CD4-positive, alpha-beta T cell treated with Interleukin-17A for 1 hour (primary cell): Measurements from ENCODE around the gene PRR20E.
"Not testable (repeated sequence)": the region's sequence is repeated elsewhere in the genome, so short reads cannot be mapped to it uniquely, and the experiment has no call there.

Experiments
- DNase-seq: peaks from one replicate; pipeline ENCODE4 v3.0.0-alpha.2; 2020

PRR20E gene

DNA sequence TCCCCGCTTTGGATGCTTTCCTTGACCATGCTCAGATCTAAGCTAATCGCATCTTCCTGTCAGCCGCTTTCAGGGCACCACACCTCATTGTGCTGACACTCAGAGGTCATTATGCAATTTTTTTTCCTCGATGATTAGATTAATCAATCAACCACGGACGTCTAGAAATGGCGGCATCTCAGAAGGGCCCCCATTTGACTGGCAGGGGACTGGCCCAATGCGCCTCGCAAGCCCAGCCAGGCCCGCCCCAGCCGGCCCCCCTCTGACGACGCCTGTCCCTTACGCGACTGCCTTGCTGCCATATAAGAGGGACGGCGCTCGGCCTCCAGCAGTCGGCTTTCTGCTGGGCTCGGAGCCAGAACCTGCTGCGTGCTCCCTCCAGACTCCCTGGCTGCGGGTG, at the start of gene PRR20E:
TSS of gene PRR20E (plus strand) at position 301 of the 400 bp plus-strand sequence. CDS start 387 bp downstream, outside the sequence.
- DNase-seq = not testable (repeated sequence)

GRCh38 chr13:57123681-57124080, 43.3 kb upstream of the PRR20E start:
- DNase-seq = no peak

DNA sequence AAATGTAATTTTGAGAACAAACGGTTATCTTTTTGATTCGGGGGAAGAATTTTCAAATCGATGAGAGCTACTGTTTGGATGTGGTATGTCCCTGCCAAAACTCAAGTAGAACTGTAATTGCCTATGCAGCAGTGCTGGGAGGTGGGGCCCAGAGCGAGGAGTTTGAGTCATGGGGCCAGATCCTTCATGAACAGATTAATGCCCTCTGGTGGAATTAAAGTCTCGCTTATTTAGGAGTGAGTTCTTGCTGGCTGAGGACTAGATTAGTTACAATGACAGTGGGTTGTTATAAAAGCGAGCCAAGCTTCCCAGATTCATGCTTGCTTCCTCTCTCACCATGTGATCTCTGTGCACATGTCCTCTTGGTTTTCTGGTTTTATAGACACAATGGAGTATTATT, 38.1 kb upstream of the PRR20E start:
- no peak for DNase-seq

DNA sequence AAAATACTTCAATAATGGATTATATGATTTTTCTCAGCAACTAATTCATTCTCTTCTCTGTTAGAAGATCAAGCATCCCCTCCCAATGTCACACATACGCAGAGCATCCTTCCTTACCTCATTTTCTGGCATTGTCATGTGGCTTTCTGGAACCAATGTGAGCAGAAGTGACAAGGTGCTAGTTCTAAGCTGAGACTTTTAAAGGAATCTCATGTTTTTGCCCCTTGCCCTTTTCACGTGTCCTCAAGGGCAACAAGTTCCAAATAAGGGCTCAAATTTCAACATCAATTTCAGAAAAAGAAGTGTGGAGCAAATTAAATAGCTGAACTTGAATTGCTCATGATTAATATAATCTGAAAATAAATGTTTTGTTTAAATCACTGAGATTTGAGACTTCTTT, 30.9 kb upstream of the PRR20E start:
- no peak for DNase-seq

DNA sequence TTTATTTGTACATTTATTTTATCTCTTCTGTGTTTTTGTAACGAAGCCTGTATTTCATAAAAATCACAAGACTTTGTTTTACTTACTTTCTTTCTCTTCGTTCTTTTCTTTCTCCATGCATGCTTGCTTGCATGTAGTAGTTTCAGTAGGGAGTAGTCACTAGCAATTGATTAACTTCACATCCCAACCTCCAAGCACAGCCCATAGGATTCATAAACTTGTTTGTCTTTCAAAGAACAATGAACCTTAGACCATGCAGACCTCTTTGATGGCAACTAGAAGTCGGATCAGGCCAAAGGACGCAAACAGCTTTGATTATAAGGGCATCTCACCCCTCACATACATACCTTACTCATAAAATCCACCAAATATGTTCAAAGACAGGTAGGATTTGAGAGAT, 29.4 kb upstream of the PRR20E start:
- no peak for DNase-seq

DNA sequence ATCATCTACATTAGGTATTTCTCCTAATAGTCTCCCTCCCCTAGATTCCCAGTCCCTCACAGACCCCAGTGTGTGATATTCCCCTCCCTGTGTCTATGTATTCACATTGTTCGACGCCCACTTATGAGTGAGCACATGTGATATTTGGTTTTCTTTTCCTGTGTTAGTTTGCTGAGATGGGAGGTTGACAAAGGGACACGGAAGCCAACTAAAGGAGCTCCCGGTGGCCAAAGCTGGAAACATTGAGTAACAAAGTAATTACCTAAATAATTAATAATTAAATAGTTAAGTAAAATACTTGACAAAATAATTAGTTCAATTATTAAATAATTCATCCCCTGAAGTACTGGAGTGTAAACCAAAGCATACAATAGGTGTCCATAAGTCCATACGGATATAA, 28.0 kb upstream of the PRR20E start:
- no peak for DNase-seq

DNA sequence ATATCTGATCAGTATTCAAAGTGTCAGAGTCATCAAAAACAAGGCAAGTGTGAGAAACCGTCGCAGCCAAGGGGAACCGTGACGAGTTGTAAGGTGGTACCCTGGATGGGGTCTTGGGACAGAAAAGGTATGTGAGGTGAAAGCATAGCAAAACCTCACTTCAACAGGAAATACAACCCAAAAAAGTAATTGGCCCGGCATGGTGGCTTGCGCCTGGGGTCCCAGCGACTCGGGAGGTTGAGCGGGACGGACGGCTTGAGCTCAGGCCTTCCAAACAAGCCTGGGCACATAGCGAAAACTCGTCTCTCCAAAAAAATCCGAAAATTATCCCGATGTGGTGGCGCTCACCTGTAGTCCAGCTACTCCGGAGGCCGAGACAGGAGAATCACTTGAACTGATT, 27.2 kb upstream of the PRR20E start:
- DNase-seq = not testable (repeated sequence)

GRCh38 chr13:57140235-57140968, 26.6 kb upstream of the PRR20E start, which contains the start of gene PRR20A:
TSS of gene PRR20A (plus strand) at chr13:57140918. CDS start at chr13:57141305, 387 bp downstream.
- not testable (repeated sequence) for DNase-seq

- DNase-seq = not testable (repeated sequence)
These were observed 19.8 kb upstream of the PRR20E start, which contains the start of gene PRR20B for GRCh38 chr13:57147188-57147587. TSS of gene PRR20B (plus strand) at chr13:57147488. CDS start at chr13:57147875, 387 bp downstream.

- DNase-seq = not testable (repeated sequence)
These were observed 18.9 kb upstream of the PRR20E start for GRCh38 chr13:57148106-57148505.

DNA sequence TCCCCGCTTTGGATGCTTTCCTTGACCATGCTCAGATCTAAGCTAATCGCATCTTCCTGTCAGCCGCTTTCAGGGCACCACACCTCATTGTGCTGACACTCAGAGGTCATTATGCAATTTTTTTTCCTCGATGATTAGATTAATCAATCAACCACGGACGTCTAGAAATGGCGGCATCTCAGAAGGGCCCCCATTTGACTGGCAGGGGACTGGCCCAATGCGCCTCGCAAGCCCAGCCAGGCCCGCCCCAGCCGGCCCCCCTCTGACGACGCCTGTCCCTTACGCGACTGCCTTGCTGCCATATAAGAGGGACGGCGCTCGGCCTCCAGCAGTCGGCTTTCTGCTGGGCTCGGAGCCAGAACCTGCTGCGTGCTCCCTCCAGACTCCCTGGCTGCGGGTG, 13.2 kb upstream of the PRR20E start, which contains the start of gene PRR20C:
TSS of gene PRR20C (plus strand) at position 301 of the 400 bp plus-strand sequence. CDS start 387 bp downstream, outside the sequence.
- not testable (repeated sequence) for DNase-seq

DNA sequence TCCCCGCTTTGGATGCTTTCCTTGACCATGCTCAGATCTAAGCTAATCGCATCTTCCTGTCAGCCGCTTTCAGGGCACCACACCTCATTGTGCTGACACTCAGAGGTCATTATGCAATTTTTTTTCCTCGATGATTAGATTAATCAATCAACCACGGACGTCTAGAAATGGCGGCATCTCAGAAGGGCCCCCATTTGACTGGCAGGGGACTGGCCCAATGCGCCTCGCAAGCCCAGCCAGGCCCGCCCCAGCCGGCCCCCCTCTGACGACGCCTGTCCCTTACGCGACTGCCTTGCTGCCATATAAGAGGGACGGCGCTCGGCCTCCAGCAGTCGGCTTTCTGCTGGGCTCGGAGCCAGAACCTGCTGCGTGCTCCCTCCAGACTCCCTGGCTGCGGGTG, 6.7 kb upstream of the PRR20E start, which contains the start of gene PRR20D:
TSS of gene PRR20D (plus strand) at position 301 of the 400 bp plus-strand sequence. CDS start 387 bp downstream, outside the sequence.
- DNase-seq = not testable (repeated sequence)

GRCh38 chr13:57191667-57192066, 24.7 kb downstream of the PRR20E start:
- no peak for DNase-seq

DNA sequence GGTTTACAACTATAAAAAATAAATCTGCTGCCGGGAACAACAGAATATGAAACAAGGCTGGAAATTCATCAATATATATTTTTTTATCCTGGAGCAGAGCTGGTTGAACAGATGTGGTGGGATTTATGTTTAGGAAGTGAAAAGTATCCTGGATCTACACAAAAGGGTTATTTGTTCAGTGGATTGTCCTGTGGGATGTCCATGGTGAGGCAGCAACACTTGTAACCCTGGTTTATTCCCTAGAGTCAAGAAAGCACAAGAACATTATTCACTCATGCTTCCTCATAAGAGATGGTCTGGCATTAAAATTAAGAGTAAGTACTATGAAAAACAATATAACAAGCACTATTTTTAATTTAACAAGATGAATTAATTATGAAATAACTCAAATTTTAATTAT, 46.0 kb downstream of the PRR20E start:
- DNase-seq = no peak
